OCI-LY7 (cell line): ENCODE measurements around the gene SYVN1. TPM values are rescaled to one million over a fixed set of nuclear protein-coding genes. Genes with fewer than 3 reads are reported as not detected.
"Not testable (repeated sequence)": the region's sequence is repeated elsewhere in the genome, so short reads cannot be mapped to it uniquely, and the experiment has no call there.

Source experiments
- BruUV-seq: library from RNA; stranded (reverse); fragments of 400-500 nt; replicated peaks from 2 replicates; lab custom pipeline; 2021; lab: Mats Ljungman, UMichigan
- CTCF ChIA-PET: fragments of 300-600 bp; sonication (Branson Sonifier 250); formaldehyde crosslinking; loops from one replicate; lab custom pipeline; 2022; ENCODE audit warnings: antibody characterized with exemption; ENCODE audit not compliant: unreplicated experiment; lab: Charles Lee
- POLR2A ChIA-PET: fragments of 300-600 bp; sonication (Branson Sonifier 250); formaldehyde crosslinking; loops from one replicate; lab custom pipeline; 2022; ENCODE audit warnings: antibody characterized with exemption; lab: Charles Lee
- DNase-seq: peaks from one replicate; pipeline ENCODE4 v3.0.0-alpha.2; 2015; ENCODE audit warnings: low spot score
- H2AFZ ChIP-seq: fragments of 200-600 bp; sonication (generic), shearing (Covaris generic); 2 replicates; pipeline ENCODE4 v1.6.1; 2014; ENCODE audit warnings: mild to moderate bottlenecking, antibody characterized with exemption, low read length, moderate library complexity
- H3K27ac ChIP-seq: fragments of 200-600 bp; sonication (generic); 2 replicates; pipeline ENCODE4 v1.5.1; 2014; ENCODE audit warnings: mixed run types, low read depth, mild to moderate bottlenecking, moderate library complexity, low read length, inconsistent platforms; ENCODE audit not compliant: poor library complexity, severe bottlenecking
- H3K36me3 ChIP-seq: fragments of 200-600 bp; sonication (generic); 2 replicates; pipeline ENCODE4 v1.6.1; 2014; ENCODE audit warnings: mild to moderate bottlenecking, antibody characterized with exemption, low read length, moderate library complexity, mixed read lengths; ENCODE audit not compliant: insufficient read depth
- H3K4me1 ChIP-seq: fragments of 200-600 bp; sonication (generic); 2 replicates; pipeline ENCODE4 v1.5.1; 2014; ENCODE audit warnings: mild to moderate bottlenecking, low read length; ENCODE audit not compliant: insufficient read depth, poor library complexity, severe bottlenecking
- H3K4me2 ChIP-seq: fragments of 200-600 bp; sonication (generic); 2 replicates; pipeline ENCODE4 v1.6.1; 2014; ENCODE audit warnings: mild to moderate bottlenecking, low read length
- H3K4me3 ChIP-seq: fragments of 200-600 bp; sonication (generic); 2 replicates; pipeline ENCODE4 v1.5.1; 2014; ENCODE audit warnings: mild to moderate bottlenecking, low read depth, low read length; ENCODE audit not compliant: poor library complexity, severe bottlenecking
- H3K79me2 ChIP-seq: fragments of 200-600 bp; sonication (generic); 2 replicates; pipeline ENCODE4 v1.6.1; 2016; ENCODE audit warnings: low read depth, mild to moderate bottlenecking, low read length, moderate library complexity, mixed read lengths; ENCODE audit not compliant: insufficient read depth
- H3K9me2 ChIP-seq: fragments of 200-600 bp; sonication (generic); 2 replicates; pipeline ENCODE4 v1.6.1; 2016; ENCODE audit warnings: mild to moderate bottlenecking, low read length, mixed read lengths; ENCODE audit not compliant: insufficient read depth
- H3K9me3 ChIP-seq: fragments of 200-600 bp; sonication (generic); 2 replicates; pipeline ENCODE4 v1.6.1; 2014; ENCODE audit warnings: mild to moderate bottlenecking, mixed run types, low read length, mixed read lengths
- H4K20me1 ChIP-seq: fragments of 200-600 bp; sonication (generic); 2 replicates; pipeline ENCODE4 v1.6.1; 2014; ENCODE audit warnings: mild to moderate bottlenecking, antibody characterized with exemption, low read length, moderate library complexity, mixed read lengths; ENCODE audit not compliant: insufficient read depth
- EZH2phosphoT487 ChIP-seq: fragments of 200-600 bp; sonication (generic); IDR thresholded peaks from 2 replicates; pipeline ENCODE4 v1.6.1; 2018; ENCODE audit warnings: low read depth, borderline replicate concordance, mild to moderate bottlenecking, mixed run types, antibody characterized with exemption, low read length, moderate library complexity, mixed read lengths
- intact Hi-C: fragments of 100-400 bp; cut with micrococcal nuclease; formaldehyde crosslinking; loops from one replicate; pipeline ENCODE4 v1.10.0; 2022; ENCODE audit not compliant: unreplicated experiment
- total RNA-seq, 2 experiments: library from RNA; depleted of rRNA in 1 of 2; stranded (reverse); fragments of >200 nt in 1 of 2; shearing (Covaris generic) in 1 of 2; gene quantifications; 2 replicates each; pipeline ENCODE4 v1.2.3, GENCODE V29; 2014 to 2022
- TF ChIP-seq, protein P1 (sequence below): fragments of 200-600 bp; sonication (generic); conservative IDR thresholded peaks from 2 replicates; pipeline ENCODE4 v1.5.1; 2014; ENCODE audit warnings: mild to moderate bottlenecking, antibody characterized with exemption, low read length, moderate library complexity, mixed read lengths

Gene SYVN1
- total RNA-seq, 2 experiments from 2014 or later: 134 to 310 TPM

DNA sequence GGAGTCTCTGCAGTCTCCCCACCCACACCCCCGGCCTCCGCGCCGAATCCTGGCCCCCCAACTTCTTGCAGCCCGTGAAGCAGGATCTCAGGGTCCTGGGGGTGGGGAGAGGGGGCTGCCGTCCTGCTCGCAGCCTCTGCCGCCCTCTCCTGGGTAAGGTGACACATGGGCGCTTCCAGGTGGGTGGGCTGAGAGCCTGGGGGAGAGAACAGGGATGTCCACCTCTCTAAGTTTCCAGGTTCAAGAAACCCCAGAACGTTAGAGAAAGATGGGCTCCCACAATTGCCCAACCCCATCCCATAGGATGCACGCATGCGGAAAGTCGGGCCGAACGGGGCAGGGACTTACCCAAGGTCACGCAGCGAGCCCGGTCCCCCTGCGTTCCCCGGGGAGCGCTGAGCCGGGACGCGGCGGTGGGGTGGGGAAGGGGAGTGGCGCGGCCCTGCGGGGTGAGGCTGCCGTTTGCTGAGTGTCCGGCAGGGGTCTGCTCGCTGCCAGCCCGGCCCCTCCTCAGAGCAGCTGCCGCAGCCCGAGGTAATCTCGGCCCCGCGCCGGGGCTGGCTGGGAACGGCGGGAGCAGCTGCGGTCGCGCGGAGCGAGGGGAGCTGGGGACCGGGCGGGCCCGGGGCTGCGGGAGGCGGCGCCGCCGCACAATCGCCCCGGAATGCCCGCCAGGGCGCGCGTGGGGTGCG lies 46.7 kb upstream of the SYVN1 start:
- H3K79me2 ChIP-seq: peaks cover 3% of the 10 kb centered on the region; the same call in 1 of the 2 replicates
- no peaks in the 10 kb centered on the region for H4K20me1 ChIP-seq
- H3K4me3 ChIP-seq: peak overlapping the region; percentile 91
- H3K9me2 ChIP-seq: no peaks in the 10 kb centered on the region
- BruUV-seq: no TSS peak
- H3K9me3 ChIP-seq: no peaks in the 10 kb centered on the region
- DNase-seq: peak; percentile 83
- peak overlapping the region; percentile 63; the same call in 1 of the 2 replicates for H2AFZ ChIP-seq
- H3K4me1 ChIP-seq: peaks cover 26% of the 10 kb centered on the region
- TF ChIP-seq, protein P1, sequence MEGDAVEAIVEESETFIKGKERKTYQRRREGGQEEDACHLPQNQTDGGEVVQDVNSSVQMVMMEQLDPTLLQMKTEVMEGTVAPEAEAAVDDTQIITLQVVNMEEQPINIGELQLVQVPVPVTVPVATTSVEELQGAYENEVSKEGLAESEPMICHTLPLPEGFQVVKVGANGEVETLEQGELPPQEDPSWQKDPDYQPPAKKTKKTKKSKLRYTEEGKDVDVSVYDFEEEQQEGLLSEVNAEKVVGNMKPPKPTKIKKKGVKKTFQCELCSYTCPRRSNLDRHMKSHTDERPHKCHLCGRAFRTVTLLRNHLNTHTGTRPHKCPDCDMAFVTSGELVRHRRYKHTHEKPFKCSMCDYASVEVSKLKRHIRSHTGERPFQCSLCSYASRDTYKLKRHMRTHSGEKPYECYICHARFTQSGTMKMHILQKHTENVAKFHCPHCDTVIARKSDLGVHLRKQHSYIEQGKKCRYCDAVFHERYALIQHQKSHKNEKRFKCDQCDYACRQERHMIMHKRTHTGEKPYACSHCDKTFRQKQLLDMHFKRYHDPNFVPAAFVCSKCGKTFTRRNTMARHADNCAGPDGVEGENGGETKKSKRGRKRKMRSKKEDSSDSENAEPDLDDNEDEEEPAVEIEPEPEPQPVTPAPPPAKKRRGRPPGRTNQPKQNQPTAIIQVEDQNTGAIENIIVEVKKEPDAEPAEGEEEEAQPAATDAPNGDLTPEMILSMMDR: peak; percentile 89
- TF ChIP-seq EZH2phosphoT487: no peak
- peak overlapping the region; percentile 64 for H3K27ac ChIP-seq
- intact Hi-C loops: loop anchor here (1.0 to 5.0 kb wide), 4 partner anchors 49 to 332 kb away; partner anchors contain the start of gene ARL2
- ChIA-PET CTCF (interaction anchor here (1.1 kb wide), 1 partner anchor 45 kb away, joined by 5 read pairs; no protein-coding TSS in a partner anchor), POLR2A (interaction anchor here (1.4 to 2.4 kb wide), 3 partner anchors 46 to 59 kb away, joined by 3 to 13 read pairs (median 6); partner anchors contain the start of genes FAU and MRPL49)
- no peaks in the 10 kb centered on the region for H3K36me3 ChIP-seq
- H3K4me2 ChIP-seq: peak overlapping the region; percentile 98

DNA sequence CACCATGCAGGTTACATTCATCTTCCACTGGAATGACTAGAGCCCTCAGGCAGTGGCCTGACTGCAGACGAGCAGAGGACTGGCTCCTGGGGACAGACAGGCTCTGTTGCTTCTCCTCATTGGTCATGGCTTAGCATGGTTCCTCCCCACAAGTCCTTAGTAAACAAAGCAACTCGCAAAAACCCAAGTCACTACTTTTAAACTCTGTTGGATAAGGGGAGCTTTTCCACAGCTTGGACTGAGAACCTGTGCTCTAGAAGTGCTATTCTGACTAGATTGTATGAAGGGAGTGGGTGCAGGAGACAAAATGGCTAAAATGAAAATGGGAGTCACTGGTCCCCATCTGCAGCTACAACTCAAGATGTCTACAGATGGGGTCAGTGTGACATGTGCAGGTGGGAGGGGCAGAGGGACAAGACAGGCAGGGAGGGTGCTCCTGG lies 40.3 kb upstream of the SYVN1 start:
- H3K9me3 ChIP-seq, H3K36me3 ChIP-seq, DNase-seq, H3K4me3 ChIP-seq, CTCF ChIA-PET, H3K79me2 ChIP-seq, H3K9me2 ChIP-seq, H3K4me2 ChIP-seq, intact Hi-C loops, H3K4me1 ChIP-seq, H4K20me1 ChIP-seq, H2AFZ ChIP-seq, BruUV-seq, H3K27ac ChIP-seq: not testable (repeated sequence)
- POLR2A ChIA-PET: interaction anchor here (0.7 kb wide), 1 partner anchor 53 kb away, joined by 5 read pairs; the partner anchor contains the start of genes FAU and MRPL49

DNA sequence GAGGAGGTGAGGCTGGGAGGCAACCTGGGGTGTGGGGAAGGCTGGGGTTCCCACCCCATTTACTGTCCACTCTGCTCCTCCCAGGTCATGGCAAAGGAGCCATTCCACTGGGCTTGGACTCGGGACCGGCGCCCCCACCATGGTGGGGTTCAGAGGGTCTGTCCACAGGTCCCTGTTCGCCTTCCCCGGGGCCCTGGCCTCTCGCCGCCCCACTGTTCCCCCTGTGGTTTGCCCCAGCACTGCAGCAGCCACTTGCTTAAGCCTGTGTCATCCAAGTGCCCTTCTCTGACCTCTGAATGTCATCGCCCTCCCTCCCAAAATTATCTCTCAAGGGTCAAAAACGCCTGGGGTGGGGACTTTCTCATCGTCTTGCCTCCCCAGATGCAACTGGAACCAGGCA lies 38.3 kb upstream of the SYVN1 start:
- CTCF ChIA-PET: no interaction called here
- H3K27ac ChIP-seq: no peak overlapping the region
- POLR2A ChIA-PET: no interaction called here
- no peaks in the 10 kb centered on the region for H3K9me2 ChIP-seq
- intact Hi-C loops: no loop called here
- TF ChIP-seq, protein P1: no peak
- no peak for TF ChIP-seq EZH2phosphoT487
- BruUV-seq: no TSS peak
- no peaks in the 10 kb centered on the region for H3K9me3 ChIP-seq
- H3K4me2 ChIP-seq: no peak overlapping the region
- peaks cover 24% of the 10 kb centered on the region for H3K4me1 ChIP-seq
- H4K20me1 ChIP-seq: no peaks in the 10 kb centered on the region
- no peaks in the 10 kb centered on the region for H3K36me3 ChIP-seq
- H2AFZ ChIP-seq: no peak overlapping the region
- no peaks in the 10 kb centered on the region for H3K79me2 ChIP-seq
- no peak overlapping the region for H3K4me3 ChIP-seq
- DNase-seq: no peak
